Neuron (in vitro differentiated cells): ENCODE measurements around the gene PRPF6.

ENCODE experiments used
- H2AFZ ChIP-seq: one replicate; pipeline ENCODE4 v1.6.1; 2013; ENCODE audit warnings: low read depth, mild to moderate bottlenecking, inconsistent platforms, low read length, moderate library complexity
- H3K27me3 ChIP-seq: one replicate; pipeline ENCODE4 v1.6.1; 2013; ENCODE audit warnings: low read length; ENCODE audit not compliant: insufficient read depth
- H3K36me3 ChIP-seq: one replicate; pipeline ENCODE4 v1.6.1; 2013; ENCODE audit warnings: low read length; ENCODE audit not compliant: insufficient read depth
- H3K4me1 ChIP-seq: one replicate; pipeline ENCODE4 v1.6.1; 2013; ENCODE audit warnings: low read length; ENCODE audit not compliant: insufficient read depth
- H3K4me3 ChIP-seq: 2 replicates; pipeline ENCODE4 v1.5.1; 2013; ENCODE audit warnings: mild to moderate bottlenecking, low read length, moderate library complexity
- H3K9me3 ChIP-seq: one replicate; pipeline ENCODE4 v1.6.1; 2013; ENCODE audit warnings: low read length

Gene PRPF6

DNA sequence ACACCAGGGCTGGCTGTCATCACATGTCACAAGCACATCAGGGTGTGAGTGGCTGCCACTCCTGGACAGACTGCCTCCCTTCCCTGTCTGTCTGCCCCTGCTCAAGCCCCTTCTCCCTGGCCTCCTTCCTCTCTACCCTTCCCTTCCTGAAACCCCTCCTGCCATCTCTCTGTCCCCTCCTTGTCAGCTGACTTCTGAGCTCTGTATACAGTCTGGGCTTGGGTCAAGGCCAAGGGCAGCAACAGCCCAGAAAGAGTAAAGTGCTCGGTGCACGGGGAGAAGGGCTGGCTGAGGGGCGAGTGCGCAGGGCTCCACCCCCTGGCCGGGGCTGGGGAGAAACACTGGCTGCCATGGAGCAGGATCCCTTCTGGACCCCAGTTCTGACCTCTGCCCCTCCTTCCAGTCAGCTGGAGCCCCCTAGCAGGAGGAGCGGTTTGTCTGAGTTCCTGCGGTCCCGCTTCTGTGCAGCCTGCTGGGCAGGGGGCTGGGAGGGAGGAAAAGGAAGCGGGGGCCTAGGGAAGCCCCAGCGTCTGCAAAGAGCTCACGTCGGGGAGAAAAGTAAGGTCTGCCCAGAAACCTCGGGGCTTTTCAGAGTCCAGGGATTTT is 101.3 kb downstream of the PRPF6 start:
- H2AFZ ChIP-seq = no peak overlapping the region
- H3K4me3 ChIP-seq = no peak overlapping the region
- H3K9me3 ChIP-seq = peaks cover 12% of the 10 kb centered on the region
- H3K4me1 ChIP-seq = peaks cover 63% of the 10 kb centered on the region
- H3K36me3 ChIP-seq = no peaks in the 10 kb centered on the region
- peaks cover 39% of the 10 kb centered on the region for H3K27me3 ChIP-seq
